Measurements from ENCODE around the gene GSTM3.

DNA sequence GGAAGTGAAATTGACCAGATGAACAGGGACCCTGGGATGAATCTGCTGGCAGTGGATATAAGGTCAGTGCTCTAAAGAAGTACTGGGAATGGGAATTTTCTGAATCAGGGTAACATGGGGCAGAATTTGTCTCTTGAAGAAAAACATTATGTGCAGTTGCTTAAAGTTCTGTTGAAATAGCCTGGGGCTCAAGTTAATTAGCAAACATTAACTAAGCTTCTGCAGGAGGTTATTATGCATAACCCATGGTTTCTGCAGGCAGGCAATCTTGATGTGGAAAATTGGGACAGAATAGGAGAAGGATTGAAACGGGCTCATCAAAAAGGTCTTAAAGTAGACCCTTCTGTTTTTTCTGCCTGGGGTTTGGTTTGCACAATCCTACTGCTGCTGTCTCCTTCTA, 14.8 kb downstream of the GSTM3 start:
- TF ChIP-seq EZH2 (IDR thresholded peaks at IDR 0.05; ENCODE audit: low read length), result no peak
- TF ChIP-seq, protein P1, sequence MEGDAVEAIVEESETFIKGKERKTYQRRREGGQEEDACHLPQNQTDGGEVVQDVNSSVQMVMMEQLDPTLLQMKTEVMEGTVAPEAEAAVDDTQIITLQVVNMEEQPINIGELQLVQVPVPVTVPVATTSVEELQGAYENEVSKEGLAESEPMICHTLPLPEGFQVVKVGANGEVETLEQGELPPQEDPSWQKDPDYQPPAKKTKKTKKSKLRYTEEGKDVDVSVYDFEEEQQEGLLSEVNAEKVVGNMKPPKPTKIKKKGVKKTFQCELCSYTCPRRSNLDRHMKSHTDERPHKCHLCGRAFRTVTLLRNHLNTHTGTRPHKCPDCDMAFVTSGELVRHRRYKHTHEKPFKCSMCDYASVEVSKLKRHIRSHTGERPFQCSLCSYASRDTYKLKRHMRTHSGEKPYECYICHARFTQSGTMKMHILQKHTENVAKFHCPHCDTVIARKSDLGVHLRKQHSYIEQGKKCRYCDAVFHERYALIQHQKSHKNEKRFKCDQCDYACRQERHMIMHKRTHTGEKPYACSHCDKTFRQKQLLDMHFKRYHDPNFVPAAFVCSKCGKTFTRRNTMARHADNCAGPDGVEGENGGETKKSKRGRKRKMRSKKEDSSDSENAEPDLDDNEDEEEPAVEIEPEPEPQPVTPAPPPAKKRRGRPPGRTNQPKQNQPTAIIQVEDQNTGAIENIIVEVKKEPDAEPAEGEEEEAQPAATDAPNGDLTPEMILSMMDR (optimal IDR thresholded peaks at IDR 0.05 in 1 of 3, IDR thresholded peaks at IDR 0.05 in 1 of 3, conservative IDR thresholded peaks at IDR 0.05 in 1 of 3; ENCODE audit: extremely low read depth in 1 of 3, insufficient read depth in 2 of 3, low read length in 3 of 3), result no peak

All from keratinocyte (primary cell).